ENCODE data around the gene PPP1R36. TPM values are rescaled to one million over a fixed set of nuclear protein-coding genes. Genes with fewer than 3 reads are reported as not detected.

The PPP1R36 gene
- total RNA-seq, 4 donors from 2014 or later = 0.34 to 0.83 (median 0.71) TPM; not detected in 1

GRCh38 chr14:64581817-64582216, 32.1 kb downstream of the PPP1R36 start:
- H3K4me1 ChIP-seq = peaks cover 3 to 31% (median 16%) of the 10 kb centered on the region in 4 donors
- no peaks in the 10 kb centered on the region for H3K36me3 ChIP-seq
- no peak overlapping the region for H3K4me3 ChIP-seq
- intact Hi-C loops (cut with DNase I) = no loop called here
- H3K27me3 ChIP-seq = no peaks in the 10 kb centered on the region
- DNase-seq (ENCODE audit: extremely low spot score) = no peak
- WGBS = 59% methylated on average over 5 of the region's 5 CpGs
- no peak overlapping the region for H3K27ac ChIP-seq (replicated peaks in 1 of 4)
- TF ChIP-seq CTCF (IDR thresholded peaks at IDR 0.05) = no peak
- no peak for TF ChIP-seq EP300 (IDR thresholded peaks at IDR 0.05)
- no peak for TF ChIP-seq POLR2A (IDR thresholded peaks at IDR 0.05; ENCODE audit: low read depth)
- no peak for TF ChIP-seq POLR2AphosphoS5 (IDR thresholded peaks at IDR 0.05)
- H3K9me3 ChIP-seq = no peaks in the 10 kb centered on the region

- H3K36me3 ChIP-seq = no peaks in the 10 kb centered on the region
- WGBS = 86% methylated on average over 1 of the region's 1 CpG
- H3K27ac ChIP-seq (replicated peaks in 1 of 4) = peak overlapping the region; percentile 27 to 71 (median 60)
- no peak overlapping the region for H3K4me3 ChIP-seq
- no peaks in the 10 kb centered on the region for H3K27me3 ChIP-seq
- no peaks in the 10 kb centered on the region for H3K9me3 ChIP-seq
- H3K4me1 ChIP-seq = peaks cover 3 to 31% (median 16%) of the 10 kb centered on the region in 4 donors
- intact Hi-C loops (cut with DNase I) = no loop called here
- TF ChIP-seq EP300 (IDR thresholded peaks at IDR 0.05) (no peak), POLR2AphosphoS5 (IDR thresholded peaks at IDR 0.05) (no peak), POLR2A (IDR thresholded peaks at IDR 0.05; ENCODE audit: low read depth) (no peak), CTCF (IDR thresholded peaks at IDR 0.05) (no peak)
- no peak for DNase-seq (ENCODE audit: extremely low spot score)
Measured at GRCh38 chr14:64584190-64584589, 34.4 kb downstream of the PPP1R36 start.

- Histone ChIP-seq H3K36me3 (no peaks in the 10 kb centered on the region), H3K4me3 (no peak overlapping the region), H3K9me3 (no peaks in the 10 kb centered on the region), H3K27me3 (no peaks in the 10 kb centered on the region), H3K4me1 (no peaks in the 10 kb centered on the region), H3K27ac (replicated peaks in 1 of 4) (no peak overlapping the region)
- WGBS = 67% methylated on average over 3 of the region's 3 CpGs
- intact Hi-C loops (cut with DNase I) = no loop called here
- no peak for DNase-seq (ENCODE audit: extremely low spot score)
- TF ChIP-seq CTCF (IDR thresholded peaks at IDR 0.05) (no peak), POLR2A (IDR thresholded peaks at IDR 0.05; ENCODE audit: low read depth) (no peak), EP300 (IDR thresholded peaks at IDR 0.05) (no peak), POLR2AphosphoS5 (IDR thresholded peaks at IDR 0.05) (no peak)
Measured at GRCh38 chr14:64591809-64592208, 42.0 kb downstream of the PPP1R36 start.

GRCh38 chr14:64594438-64594837, 44.7 kb downstream of the PPP1R36 start:
- WGBS = 77% methylated on average over 2 of the region's 2 CpGs
- DNase-seq (ENCODE audit: extremely low spot score) = no peak

More at GRCh38 chr14:64594438-64594837, 44.7 kb downstream of the PPP1R36 start:
- no peak overlapping the region for H3K4me3 ChIP-seq
- intact Hi-C loops (cut with DNase I) = no loop called here
- H3K4me1 ChIP-seq = no peaks in the 10 kb centered on the region
- no peak overlapping the region for H3K27ac ChIP-seq (replicated peaks in 1 of 4)
- no peaks in the 10 kb centered on the region for H3K9me3 ChIP-seq
- H3K27me3 ChIP-seq = no peaks in the 10 kb centered on the region
- H3K36me3 ChIP-seq = no peaks in the 10 kb centered on the region
- TF ChIP-seq EP300 (IDR thresholded peaks at IDR 0.05) = no peak
- no peak for TF ChIP-seq CTCF (IDR thresholded peaks at IDR 0.05)
- TF ChIP-seq POLR2A (IDR thresholded peaks at IDR 0.05; ENCODE audit: low read depth) = no peak
- TF ChIP-seq POLR2AphosphoS5 (IDR thresholded peaks at IDR 0.05) = no peak

Data from esophagus muscularis mucosa (tissue), 4 donors.